Gastrocnemius medialis (tissue), 4 donors: ENCODE results near the gene BAZ2B. TPM values are rescaled to one million over a fixed set of nuclear protein-coding genes. Genes with fewer than 3 reads are reported as not detected.
A peak's percentile ranks its signal among the peaks of the same experiment; 100 is the strongest.

ENCODE experiments used
- ATAC-seq, 2 donors: fragments of 150-250 bp; one replicate each; pipeline ENCODE4 v1.9.1; 2016
- DNase-seq, 2 donors: peaks; one replicate each; pipeline ENCODE4 v3.0.0-alpha.2; 2019
- H3K27ac ChIP-seq, 4 donors: fragments of 200-600 bp; sonication (generic); 1 replicate in 1 of 4; 2 replicates in 3 of 4; pipeline ENCODE4 v1.5.1; 2016 to 2018; ENCODE audit warnings: mild to moderate bottlenecking in 2 of 4, moderate library complexity in 1 of 4
- H3K27me3 ChIP-seq, 3 donors: fragments of 200-600 bp; sonication (generic) in 2 of 3; 1 replicate in 1 of 3; 2 replicates in 2 of 3; pipeline versions ENCODE4 v1.5.1 to v1.6.0; 2016 to 2019; ENCODE audit warnings: mild to moderate bottlenecking in 1 of 3, moderate library complexity in 1 of 3
- H3K36me3 ChIP-seq, 2 donors: fragments of 200-600 bp; sonication (generic) in 1 of 2; one replicate each; pipeline ENCODE4 v1.5.1; 2017 to 2018
- H3K4me1 ChIP-seq, 2 donors: fragments of 200-600 bp; sonication (generic) in 1 of 2; one replicate each; pipeline ENCODE4 v1.5.1; 2016 to 2017; ENCODE audit warnings: mild to moderate bottlenecking in 2 of 2
- H3K4me3 ChIP-seq, 4 donors: fragments of 200-600 bp; sonication (generic) in 3 of 4; 1 replicate in 1 of 4; 2 replicates in 3 of 4; pipeline ENCODE4 v1.5.1; 2016 to 2019; ENCODE audit warnings: mild to moderate bottlenecking in 2 of 4
- H3K9me3 ChIP-seq, 3 donors: fragments of 200-600 bp; sonication (generic) in 2 of 3; 1 replicate in 1 of 3; 2 replicates in 2 of 3; pipeline ENCODE4 v1.5.1; 2016 to 2019
- CTCF ChIP-seq, 5 experiments: fragments of 450-650 bp in 3 of 5; fragments of 200-600 bp in 2 of 5; sonication (generic) in 2 of 5; IDR thresholded peaks in 4 of 5; conservative IDR thresholded peaks in 1 of 5; 1 replicate in 4 of 5; 2 replicates in 1 of 5; pipeline ENCODE4 v1.5.1; 2016 to 2019; ENCODE audit warnings: antibody characterized with exemption in 5 of 5, mild to moderate bottlenecking in 3 of 5, moderate library complexity in 3 of 5
- POLR2A ChIP-seq, 2 donors: fragments of 450-650 bp; IDR thresholded peaks; one replicate each; pipeline ENCODE4 v1.6.1; 2017; ENCODE audit warnings: antibody characterized with exemption in 2 of 2, mild to moderate bottlenecking in 2 of 2, moderate library complexity in 2 of 2
- in situ Hi-C, 4 donors: fragments of 200-750 bp; cut with MboI; loops; one replicate each; pipeline versions ENCODE4 v1.15.0 to v1.8.0; 2017; ENCODE audit warnings: low sequenced_read_pairs in 4 of 4
- intact Hi-C: fragments of 100-400 bp; cut with DNase I; formaldehyde crosslinking; loops from one replicate; pipeline ENCODE4 v1.15.1; 2023; ENCODE audit warnings: low total_unique reads
- total RNA-seq, 4 donors: library from RNA; depleted of rRNA; stranded (reverse); fragments of >200 nt; gene quantifications; one replicate each; pipeline versions ENCODE4 v1.1.0 to v1.2.3, GENCODE V29; 2016

Gene BAZ2B
- total RNA-seq, 4 donors from 2014 or later, result 27.6 to 57.2 (median 52.3) TPM

GRCh38 chr2:159285433-159285832 lies 330.9 kb downstream of the BAZ2B start:
- DNase-seq, result no peak
- in situ Hi-C loops, result no loop called here
- H3K36me3 ChIP-seq, result no peaks in the 10 kb centered on the region
- peaks cover 8 to 10% of the 10 kb centered on the region in 2 donors for H3K4me1 ChIP-seq
- H3K27me3 ChIP-seq, result no peaks in the 10 kb centered on the region
- H3K9me3 ChIP-seq, result no peaks in the 10 kb centered on the region
- no peak for ATAC-seq
- peak overlapping the region; percentile 86 to 95 (median 89) for H3K27ac ChIP-seq
- peak overlapping the region; percentile 83 to 91 (median 88) for H3K4me3 ChIP-seq
- intact Hi-C loops, result loop anchor here (5.0 to 10.0 kb wide), 2 partner anchors 33 to 329 kb away; partner anchors contain the start of gene BAZ2B
- no peak for TF ChIP-seq CTCF (IDR thresholded peaks at IDR 0.05 in 4 of 5, conservative IDR thresholded peaks at IDR 0.05 in 1 of 5)
- no peak for TF ChIP-seq POLR2A (IDR thresholded peaks at IDR 0.05)

GRCh38 chr2:159283529-159283928 lies 332.8 kb downstream of the BAZ2B start:
- Histone ChIP-seq H3K9me3 (no peaks in the 10 kb centered on the region), H3K27me3 (no peaks in the 10 kb centered on the region), H3K36me3 (no peaks in the 10 kb centered on the region), H3K4me1 (peaks cover 8 to 10% of the 10 kb centered on the region in 2 donors), H3K4me3 (no peak overlapping the region), H3K27ac (no peak overlapping the region)
- in situ Hi-C loops (no loop called here), intact Hi-C loops (loop anchor here (10.0 kb wide), 1 partner anchor 331 kb away; the partner anchor contains the start of gene BAZ2B)
- no peak for ATAC-seq
- DNase-seq, result no peak
- TF ChIP-seq CTCF (IDR thresholded peaks at IDR 0.05 in 4 of 5, conservative IDR thresholded peaks at IDR 0.05 in 1 of 5) (no peak), POLR2A (IDR thresholded peaks at IDR 0.05) (no peak)

DNA sequence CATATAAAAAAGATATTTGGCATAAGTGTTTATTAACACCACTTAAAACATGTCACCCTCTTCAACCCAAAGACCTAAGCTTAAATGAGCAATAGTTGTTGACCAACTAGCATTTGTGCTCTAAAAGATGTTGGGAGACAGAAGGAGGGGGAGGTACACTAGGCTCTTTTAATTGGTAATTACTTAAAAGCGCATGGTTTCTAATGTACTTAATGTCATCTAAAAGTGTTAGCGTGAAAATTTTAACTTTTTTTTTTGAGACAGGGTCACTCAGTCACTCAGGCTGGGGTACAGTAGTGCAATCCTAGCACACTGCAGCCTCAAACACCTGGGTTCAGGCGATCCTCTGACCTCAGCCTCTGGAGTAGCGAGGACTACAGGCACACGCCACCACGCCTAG lies 335.3 kb downstream of the BAZ2B start:
- Histone ChIP-seq H3K27me3 (no peaks in the 10 kb centered on the region), H3K27ac (no peak overlapping the region), H3K36me3 (no peaks in the 10 kb centered on the region), H3K9me3 (no peaks in the 10 kb centered on the region), H3K4me3 (no peak overlapping the region), H3K4me1 (peaks cover 3 to 4% of the 10 kb centered on the region in 2 donors)
- intact Hi-C loops, result loop anchor here (10.0 kb wide), 1 partner anchor 334 kb away; the partner anchor contains the start of gene BAZ2B
- TF ChIP-seq POLR2A (IDR thresholded peaks at IDR 0.05), result no peak
- no peak for TF ChIP-seq CTCF (IDR thresholded peaks at IDR 0.05 in 4 of 5, conservative IDR thresholded peaks at IDR 0.05 in 1 of 5)
- ATAC-seq (no peak), DNase-seq (no peak)
- in situ Hi-C loops, result no loop called here

DNA sequence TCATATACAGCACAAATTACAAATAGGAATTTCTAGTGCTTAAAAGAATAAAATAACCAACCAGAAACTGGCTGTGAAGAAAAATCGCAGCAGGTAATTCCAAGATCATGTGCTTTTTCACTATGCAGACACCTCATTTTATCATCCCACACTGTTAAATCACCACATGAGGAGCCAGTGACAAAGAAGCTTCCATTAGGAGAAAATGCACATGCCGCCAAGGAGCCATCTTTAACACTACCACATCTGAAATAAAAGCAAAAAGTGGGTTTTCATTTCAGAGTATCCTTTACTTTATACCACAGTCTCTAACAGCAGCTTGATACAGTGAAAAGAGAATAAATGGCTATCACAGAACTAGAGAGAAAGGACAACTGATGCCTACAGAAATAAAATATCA lies 336.6 kb downstream of the BAZ2B start:
- Histone ChIP-seq H3K27ac (no peak overlapping the region), H3K4me1 (no peaks in the 10 kb centered on the region), H3K36me3 (no peaks in the 10 kb centered on the region), H3K4me3 (no peak overlapping the region), H3K9me3 (no peaks in the 10 kb centered on the region), H3K27me3 (no peaks in the 10 kb centered on the region)
- DNase-seq, result no peak
- intact Hi-C loops (loop anchor here (10.0 kb wide), 1 partner anchor 335 kb away; the partner anchor contains the start of gene BAZ2B), in situ Hi-C loops (no loop called here)
- ATAC-seq, result no peak
- TF ChIP-seq POLR2A (IDR thresholded peaks at IDR 0.05) (no peak), CTCF (IDR thresholded peaks at IDR 0.05 in 4 of 5, conservative IDR thresholded peaks at IDR 0.05 in 1 of 5) (no peak)

- no peak for DNase-seq
- in situ Hi-C loops (no loop called here), intact Hi-C loops (no loop called here)
- H3K36me3 ChIP-seq, result peaks cover 3 to 17% of the 10 kb centered on the region in 2 donors
- H3K9me3 ChIP-seq, result no peaks in the 10 kb centered on the region
- no peak for TF ChIP-seq CTCF (IDR thresholded peaks at IDR 0.05 in 4 of 5, conservative IDR thresholded peaks at IDR 0.05 in 1 of 5)
- TF ChIP-seq POLR2A (IDR thresholded peaks at IDR 0.05), result no peak
- H3K27me3 ChIP-seq, result no peaks in the 10 kb centered on the region
- no peaks in the 10 kb centered on the region for H3K4me1 ChIP-seq
- ATAC-seq, result no peak
- no peak overlapping the region for H3K27ac ChIP-seq
- no peak overlapping the region for H3K4me3 ChIP-seq
Measured at GRCh38 chr2:159275111-159275510, 341.2 kb downstream of the BAZ2B start.
